ENCODE results near the gene ZNF622.

Gene ZNF622

GRCh38 chr5:16507716-16508115 lies 42.1 kb upstream of the ZNF622 start:
- Histone ChIP-seq H3K79me2 (ENCODE audit: low read length) (no peaks in the 10 kb centered on the region), H3K9ac (ENCODE audit: low read length) (no peak overlapping the region), H3K4me2 (ENCODE audit: low read length) (no peak overlapping the region), H4K20me1 (ENCODE audit: insufficient read depth, low read length) (no peaks in the 10 kb centered on the region), H3K4me3 (ENCODE audit: low read length) (no peak overlapping the region), H2AFZ (ENCODE audit: low read depth, low read length) (no peak overlapping the region), H3K4me1 (ENCODE audit: low read length) (peaks cover 11% of the 10 kb centered on the region), H3K36me3 (replicated peaks; ENCODE audit: low read depth, low read length) (no peaks in the 10 kb centered on the region), H3K27ac (ENCODE audit: low read length) (no peak overlapping the region), H3K9me3 (ENCODE audit: insufficient read depth, low read length) (no peaks in the 10 kb centered on the region), H3K27me3 (ENCODE audit: low read depth, low read length) (no peaks in the 10 kb centered on the region)
- no peak for TF ChIP-seq EZH2phosphoT487 (IDR thresholded peaks at IDR 0.05; ENCODE audit: low read depth)
- TF ChIP-seq CTCF (IDR thresholded peaks at IDR 0.05; ENCODE audit: low read depth, low read length), result no peak

- H3K4me2 ChIP-seq (ENCODE audit: low read length), result no peak overlapping the region
- TF ChIP-seq EZH2phosphoT487 (IDR thresholded peaks at IDR 0.05; ENCODE audit: low read depth) (no peak), CTCF (IDR thresholded peaks at IDR 0.05; ENCODE audit: low read depth, low read length) (no peak)
- no peaks in the 10 kb centered on the region for H3K36me3 ChIP-seq (replicated peaks; ENCODE audit: low read depth, low read length)
- H3K9me3 ChIP-seq (ENCODE audit: insufficient read depth, low read length), result no peaks in the 10 kb centered on the region
- no peak overlapping the region for H2AFZ ChIP-seq (ENCODE audit: low read depth, low read length)
- peaks cover 11% of the 10 kb centered on the region for H3K4me1 ChIP-seq (ENCODE audit: low read length)
- no peaks in the 10 kb centered on the region for H3K27me3 ChIP-seq (ENCODE audit: low read depth, low read length)
- no peak overlapping the region for H3K4me3 ChIP-seq (ENCODE audit: low read length)
- no peak overlapping the region for H3K9ac ChIP-seq (ENCODE audit: low read length)
- no peaks in the 10 kb centered on the region for H3K79me2 ChIP-seq (ENCODE audit: low read length)
- H4K20me1 ChIP-seq (ENCODE audit: insufficient read depth, low read length), result no peaks in the 10 kb centered on the region
- no peak overlapping the region for H3K27ac ChIP-seq (ENCODE audit: low read length)
Measured at GRCh38 chr5:16505904-16506303, 40.3 kb upstream of the ZNF622 start.

GRCh38 chr5:16505140-16505891 lies 39.7 kb upstream of the ZNF622 start:
- peak overlapping the region; percentile 32; the same call in 1 of the 2 replicates for H3K4me2 ChIP-seq (ENCODE audit: low read length)
- H3K27me3 ChIP-seq (ENCODE audit: low read depth, low read length), result no peaks in the 10 kb centered on the region
- H3K9me3 ChIP-seq (ENCODE audit: insufficient read depth, low read length), result no peaks in the 10 kb centered on the region
- H4K20me1 ChIP-seq (ENCODE audit: insufficient read depth, low read length), result no peaks in the 10 kb centered on the region
- H3K4me1 ChIP-seq (ENCODE audit: low read length), result peaks cover 11% of the 10 kb centered on the region
- H3K27ac ChIP-seq (ENCODE audit: low read length), result no peak overlapping the region
- H3K4me3 ChIP-seq (ENCODE audit: low read length), result no peak overlapping the region
- H3K9ac ChIP-seq (ENCODE audit: low read length), result no peak overlapping the region
- no peaks in the 10 kb centered on the region for H3K36me3 ChIP-seq (replicated peaks; ENCODE audit: low read depth, low read length)
- H2AFZ ChIP-seq (ENCODE audit: low read depth, low read length), result no peak overlapping the region
- TF ChIP-seq EZH2phosphoT487 (IDR thresholded peaks at IDR 0.05; ENCODE audit: low read depth) (no peak), CTCF (IDR thresholded peaks at IDR 0.05; ENCODE audit: low read depth, low read length) (no peak)
- no peaks in the 10 kb centered on the region for H3K79me2 ChIP-seq (ENCODE audit: low read length)

DNA sequence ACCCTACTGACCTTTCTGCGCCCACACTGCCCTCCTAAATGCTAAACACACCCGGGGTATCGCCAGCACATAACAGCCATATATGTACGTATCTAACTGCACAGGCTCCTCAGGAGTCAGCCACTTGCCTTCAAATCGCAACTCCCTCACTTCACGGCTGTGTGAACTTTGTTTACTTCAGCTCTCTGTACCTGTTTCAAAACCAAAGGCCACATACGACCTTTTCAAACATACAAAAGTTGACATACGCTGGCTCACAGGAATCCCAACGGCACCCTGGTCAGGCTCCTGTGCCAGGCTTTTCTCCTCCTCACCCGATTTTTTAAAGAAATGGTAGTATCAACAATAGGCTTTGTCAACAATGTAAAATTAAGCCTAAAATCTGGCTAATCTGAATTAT lies 39.0 kb upstream of the ZNF622 start:
- no peaks in the 10 kb centered on the region for H3K9me3 ChIP-seq (ENCODE audit: insufficient read depth, low read length)
- no peak overlapping the region for H3K27ac ChIP-seq (ENCODE audit: low read length)
- no peak overlapping the region for H3K4me3 ChIP-seq (ENCODE audit: low read length)
- H3K27me3 ChIP-seq (ENCODE audit: low read depth, low read length), result no peaks in the 10 kb centered on the region
- peaks cover 11% of the 10 kb centered on the region for H3K4me1 ChIP-seq (ENCODE audit: low read length)
- H3K4me2 ChIP-seq (ENCODE audit: low read length), result no peak overlapping the region
- no peak overlapping the region for H3K9ac ChIP-seq (ENCODE audit: low read length)
- H3K79me2 ChIP-seq (ENCODE audit: low read length), result no peaks in the 10 kb centered on the region
- no peak for TF ChIP-seq CTCF (IDR thresholded peaks at IDR 0.05; ENCODE audit: low read depth, low read length)
- no peak for TF ChIP-seq EZH2phosphoT487 (IDR thresholded peaks at IDR 0.05; ENCODE audit: low read depth)
- H2AFZ ChIP-seq (ENCODE audit: low read depth, low read length), result no peak overlapping the region
- no peaks in the 10 kb centered on the region for H4K20me1 ChIP-seq (ENCODE audit: insufficient read depth, low read length)
- H3K36me3 ChIP-seq (replicated peaks; ENCODE audit: low read depth, low read length), result no peaks in the 10 kb centered on the region
